HL-60 (cell line): ENCODE data around the gene TBC1D22A.
"Not testable (repeated sequence)": the region's sequence is repeated elsewhere in the genome, so short reads cannot be mapped to it uniquely, and the experiment has no call there.

Source experiments
- CTCF ChIP-seq: IDR thresholded peaks from one replicate; pipeline ENCODE4 v1.5.1; 2011; ENCODE audit warnings: low read length, control low read depth, inconsistent platforms; ENCODE audit not compliant: insufficient read depth
- POLR2AphosphoS5 ChIP-seq: IDR thresholded peaks from 2 replicates; pipeline ENCODE4 v1.6.1; 2012; ENCODE audit warnings: low read depth
- REST ChIP-seq: IDR thresholded peaks from 2 replicates; pipeline ENCODE4 v1.6.1; 2012; ENCODE audit warnings: low read depth; ENCODE audit not compliant: insufficient replicate concordance
- SPI1 ChIP-seq: IDR thresholded peaks from 2 replicates; pipeline ENCODE4 v1.6.1; 2012; ENCODE audit warnings: low read depth, mild to moderate bottlenecking, borderline replicate concordance

GRCh38 chr22:46734213-46734722 is 28.2 kb upstream of the TBC1D22A start:
- TF ChIP-seq CTCF, POLR2AphosphoS5, REST, SPI1: not testable (repeated sequence)
